ENCODE measurements around the gene TET3. TPM values are rescaled to one million over a fixed set of nuclear protein-coding genes. Genes with fewer than 3 reads are reported as not detected.

The TET3 gene
- total RNA-seq, 1 donor from 2014 or later = 22.7 TPM

GRCh38 chr2:74007711-74008110 lies 23.0 kb downstream of the TET3 start:
- Histone ChIP-seq H3K27ac (no peak overlapping the region), H3K27me3 (no peaks in the 10 kb centered on the region), H3K4me3 (no peak overlapping the region), H3K36me3 (no peaks in the 10 kb centered on the region), H3K4me1 (peaks cover 0 to 19% of the 10 kb centered on the region in 2 donors), H3K9me3 (no peaks in the 10 kb centered on the region)
- DNase-seq (ENCODE audit: low spot score in 2 of 2) = peak in 1 of 2 donors; percentile 9
- intact Hi-C loops (cut with DNase I) = no loop called here
- no peak for TF ChIP-seq CTCF (IDR thresholded peaks at IDR 0.05)

DNA sequence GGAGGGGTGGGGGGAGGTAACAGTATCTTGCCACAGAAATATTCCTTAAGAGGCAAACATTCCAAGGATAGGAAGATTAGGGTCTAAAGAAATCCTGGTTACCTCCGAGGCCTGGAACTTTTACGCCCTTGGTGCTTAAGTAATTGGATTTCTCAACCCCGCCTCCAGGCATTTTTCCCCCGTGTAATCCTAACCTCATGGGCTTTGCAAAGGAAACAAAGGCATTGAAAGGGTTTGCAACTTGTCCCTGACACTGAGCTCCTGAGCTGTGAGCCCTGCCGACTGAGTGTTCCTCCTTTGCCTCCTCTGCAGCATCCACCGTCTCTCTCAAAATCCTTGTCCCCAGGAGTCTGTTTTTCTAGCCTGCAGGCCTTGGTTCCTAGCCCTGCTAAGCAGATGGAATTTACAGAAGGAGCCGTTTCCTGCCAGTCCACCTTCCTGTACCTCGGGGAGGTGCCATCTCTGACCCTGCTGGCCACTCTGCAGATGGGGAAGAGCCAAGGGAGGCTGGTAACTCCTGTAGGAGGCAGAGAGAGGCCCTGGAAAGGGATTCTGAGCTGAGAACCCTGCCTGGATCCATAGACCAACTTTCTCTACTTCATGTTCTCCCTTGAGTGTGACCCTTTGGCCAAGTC lies 24.2 kb downstream of the TET3 start:
- no peaks in the 10 kb centered on the region for H3K9me3 ChIP-seq
- H3K4me1 ChIP-seq = peaks cover 0 to 11% of the 10 kb centered on the region in 2 donors
- no peaks in the 10 kb centered on the region for H3K36me3 ChIP-seq
- DNase-seq (ENCODE audit: low spot score in 2 of 2) = peak in 1 of 2 donors; percentile 52
- H3K27me3 ChIP-seq = no peaks in the 10 kb centered on the region
- H3K27ac ChIP-seq = no peak overlapping the region
- no peak overlapping the region for H3K4me3 ChIP-seq
- intact Hi-C loops (cut with DNase I) = no loop called here
- no peak for TF ChIP-seq CTCF (IDR thresholded peaks at IDR 0.05)

DNA sequence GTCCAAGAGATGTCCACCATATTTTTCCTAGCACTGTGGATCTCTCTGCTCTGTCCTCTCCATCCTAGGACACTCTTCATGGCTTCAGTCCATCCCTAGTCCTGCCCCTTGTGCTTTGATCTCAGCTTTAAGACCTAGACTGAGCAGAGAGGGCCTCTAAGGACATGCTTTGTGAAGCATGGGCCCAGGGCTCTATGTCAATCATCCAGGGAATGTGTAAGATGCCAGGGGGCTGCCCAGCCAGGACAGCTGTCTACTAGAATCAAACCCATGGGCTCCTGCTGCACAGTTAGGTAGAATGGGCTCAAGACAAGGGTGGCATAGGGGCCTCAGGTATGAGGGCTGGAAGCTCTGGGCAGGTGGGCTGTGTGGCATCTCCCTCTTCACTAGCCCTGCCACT lies 24.9 kb downstream of the TET3 start:
- Histone ChIP-seq H3K4me1 (peaks cover 0 to 7% of the 10 kb centered on the region in 2 donors), H3K4me3 (no peak overlapping the region), H3K27ac (no peak overlapping the region), H3K36me3 (no peaks in the 10 kb centered on the region), H3K27me3 (no peaks in the 10 kb centered on the region), H3K9me3 (no peaks in the 10 kb centered on the region)
- no peak for TF ChIP-seq CTCF (IDR thresholded peaks at IDR 0.05)
- intact Hi-C loops (cut with DNase I) = no loop called here
- peak in 1 of 2 donors; percentile 43 for DNase-seq (ENCODE audit: low spot score in 2 of 2)

- peak in 1 of 2 donors; percentile 63 for DNase-seq (ENCODE audit: low spot score in 2 of 2)
- Histone ChIP-seq H3K4me3 (no peak overlapping the region), H3K9me3 (no peaks in the 10 kb centered on the region), H3K4me1 (peaks cover 0 to 7% of the 10 kb centered on the region in 2 donors), H3K36me3 (no peaks in the 10 kb centered on the region), H3K27me3 (no peaks in the 10 kb centered on the region), H3K27ac (no peak overlapping the region)
- intact Hi-C loops (cut with DNase I) = no loop called here
- no peak for TF ChIP-seq CTCF (IDR thresholded peaks at IDR 0.05)
Measured at GRCh38 chr2:74010087-74010541, 25.4 kb downstream of the TET3 start.

GRCh38 chr2:74011246-74011645 lies 26.5 kb downstream of the TET3 start:
- H3K27ac ChIP-seq = no peak overlapping the region
- no peaks in the 10 kb centered on the region for H3K27me3 ChIP-seq
- TF ChIP-seq CTCF (IDR thresholded peaks at IDR 0.05) = no peak
- no peak overlapping the region for H3K4me3 ChIP-seq
- intact Hi-C loops (cut with DNase I) = no loop called here
- DNase-seq (ENCODE audit: low spot score in 2 of 2) = peak in 1 of 2 donors; percentile 22
- peaks cover 0 to 7% of the 10 kb centered on the region in 2 donors for H3K4me1 ChIP-seq
- no peaks in the 10 kb centered on the region for H3K36me3 ChIP-seq
- no peaks in the 10 kb centered on the region for H3K9me3 ChIP-seq

All from ascending aorta (tissue), 2 donors.